GM19468 (cell line): ENCODE results near the gene RGS7.
"Not testable (repeated sequence)": the region's sequence is repeated elsewhere in the genome, so short reads cannot be mapped to it uniquely, and the experiment has no call there.

Source experiments
- ATAC-seq: cut with Tn5 transposase; IDR thresholded peaks from one replicate; pipeline ENCODE4 v1.9.1; 2021; ENCODE audit warnings: mild to moderate bottlenecking, moderate library complexity, moderate number of reproducible peaks; ENCODE audit not compliant: unreplicated experiment; ENCODE audit errors: extremely low read depth

The RGS7 gene

DNA sequence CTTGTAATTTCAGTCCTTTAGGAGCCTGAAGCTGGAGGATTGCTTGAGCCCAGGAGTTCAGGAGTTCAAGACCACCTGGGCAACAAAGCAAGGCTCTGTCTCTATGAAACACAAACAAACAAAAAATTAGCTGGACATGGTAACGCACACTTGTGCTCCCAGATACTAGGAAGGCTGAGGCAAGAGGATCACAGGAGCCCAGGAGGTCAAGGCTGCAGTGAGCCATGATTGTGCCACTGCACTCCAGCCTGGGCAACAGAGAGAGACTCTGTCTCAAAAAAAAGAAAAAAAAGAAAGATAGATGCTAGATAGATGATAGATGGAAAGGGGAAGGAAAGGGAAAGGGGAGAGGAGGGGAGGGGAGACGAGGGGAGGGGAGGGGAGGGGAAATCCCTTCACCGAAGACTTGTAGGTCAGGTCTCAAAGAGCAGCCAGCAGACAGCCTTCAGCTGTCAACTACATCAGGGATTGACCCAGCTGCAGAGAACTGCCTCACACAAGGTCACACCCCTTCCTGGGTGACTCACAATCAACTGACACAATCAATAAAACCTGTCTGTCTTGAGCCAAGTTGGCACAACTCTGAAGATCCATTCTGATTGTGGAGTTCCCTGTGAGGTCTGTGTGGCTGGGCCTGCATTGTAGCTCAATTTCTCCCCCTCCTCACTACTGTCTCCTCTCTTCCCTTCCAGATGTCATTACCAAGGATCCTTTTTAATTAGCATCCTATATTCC, 200.6 kb downstream of the RGS7 start:
- no peak for ATAC-seq

GRCh38 chr1:241145881-241146280, 211.1 kb downstream of the RGS7 start:
- ATAC-seq = no peak

- no peak for ATAC-seq
These were observed 213.1 kb downstream of the RGS7 start for GRCh38 chr1:241143765-241144442.

GRCh38 chr1:241142493-241142892, 214.5 kb downstream of the RGS7 start:
- no peak for ATAC-seq

- not testable (repeated sequence) for ATAC-seq
These were observed 215.4 kb downstream of the RGS7 start for GRCh38 chr1:241141646-241142045.

DNA sequence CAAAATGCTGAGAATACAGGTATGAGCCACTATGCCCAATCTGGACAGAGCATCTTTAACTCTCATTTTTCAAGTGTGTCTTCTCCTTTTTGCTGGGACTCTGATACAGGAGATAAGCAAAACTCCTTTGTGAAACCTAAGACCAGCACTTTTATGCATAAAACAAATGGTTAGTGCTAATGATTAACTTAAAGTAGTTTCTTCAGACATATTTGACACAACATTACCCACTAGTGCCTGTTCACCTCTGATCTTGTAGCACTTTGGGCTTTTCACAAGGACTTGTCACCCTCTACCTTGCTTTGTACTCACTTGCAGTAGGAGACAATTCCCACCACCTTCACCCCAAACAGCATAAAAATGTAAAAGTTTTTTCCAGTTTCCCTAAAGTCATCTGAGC, 216.3 kb downstream of the RGS7 start:
- ATAC-seq = no peak

GRCh38 chr1:241139047-241139446, 218.0 kb downstream of the RGS7 start:
- ATAC-seq = no peak

DNA sequence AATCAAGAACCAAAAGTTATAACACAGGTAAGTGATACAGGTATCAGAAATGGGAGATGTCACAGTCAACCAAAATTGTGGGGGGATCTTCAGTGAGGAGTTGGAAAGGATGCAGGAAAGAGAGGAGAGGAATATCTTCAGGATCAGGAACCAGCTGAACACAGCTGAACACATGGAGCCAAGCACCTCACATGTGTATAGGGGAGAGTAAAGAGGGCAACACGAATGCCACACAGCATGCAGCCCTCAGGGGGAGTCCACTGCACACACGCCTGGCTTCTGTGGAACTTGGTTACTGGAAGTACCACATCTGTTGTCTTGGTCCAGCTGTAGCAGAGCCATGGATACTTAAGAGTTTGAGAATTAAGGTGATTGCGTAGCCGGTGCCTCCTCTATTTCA, 218.8 kb downstream of the RGS7 start:
- ATAC-seq = no peak

GRCh38 chr1:241136389-241136788, 220.6 kb downstream of the RGS7 start:
- no peak for ATAC-seq

- no peak for ATAC-seq
These were observed 225.3 kb downstream of the RGS7 start for GRCh38 chr1:241131636-241132194.

DNA sequence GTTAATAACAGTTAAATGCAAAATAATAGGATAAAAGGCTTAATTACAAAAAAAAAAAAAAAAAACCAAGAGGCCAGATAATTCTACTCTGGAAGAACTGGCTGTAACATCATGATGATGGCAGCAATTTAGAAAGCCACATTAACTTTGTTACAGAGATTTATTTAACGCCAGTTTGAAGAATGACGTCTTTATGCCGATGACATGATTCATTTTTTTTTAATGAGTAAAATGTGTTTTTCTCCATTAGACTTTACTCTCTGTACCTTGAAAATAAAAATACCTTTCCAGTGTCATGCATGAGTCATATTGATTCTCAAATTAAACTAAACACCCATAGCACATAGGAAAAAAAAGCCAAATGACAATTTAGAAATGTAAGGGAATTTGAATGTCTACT, 226.1 kb downstream of the RGS7 start:
- ATAC-seq = no peak

DNA sequence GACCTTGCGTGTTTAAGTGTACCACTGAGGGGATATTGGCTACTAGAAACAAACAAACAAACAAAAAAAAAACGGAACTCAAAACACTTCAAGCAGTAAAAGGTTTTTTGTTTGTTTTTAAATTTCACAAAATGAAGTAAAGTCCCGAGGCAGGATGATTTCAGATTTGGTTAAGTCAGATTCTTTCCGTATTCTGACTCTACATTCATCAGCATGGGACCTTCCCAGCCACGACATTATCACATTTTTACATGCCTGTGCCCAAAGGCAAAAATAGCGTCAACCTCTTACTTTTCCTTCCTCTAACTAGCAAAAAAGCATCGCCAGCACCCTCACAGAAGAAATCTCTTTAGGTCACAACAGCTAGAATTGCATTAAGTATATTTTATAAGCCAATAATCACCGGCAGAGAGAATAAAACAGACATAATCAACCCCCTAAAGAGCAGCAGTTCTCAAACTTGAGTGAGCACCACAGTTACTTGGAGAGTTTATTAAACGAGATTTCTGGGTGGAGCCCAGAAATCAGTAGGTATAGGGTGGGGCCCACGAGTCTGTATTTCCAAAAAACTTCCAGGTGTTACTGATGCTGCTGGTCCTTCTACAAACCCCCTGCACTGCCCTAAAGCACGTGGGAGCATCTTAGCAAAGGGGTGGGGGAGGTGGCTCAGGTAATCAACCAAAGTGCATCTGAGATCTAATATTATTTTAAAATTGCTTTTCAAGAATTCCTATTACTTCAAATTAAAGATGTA, 227.6 kb downstream of the RGS7 start:
- ATAC-seq = no peak

DNA sequence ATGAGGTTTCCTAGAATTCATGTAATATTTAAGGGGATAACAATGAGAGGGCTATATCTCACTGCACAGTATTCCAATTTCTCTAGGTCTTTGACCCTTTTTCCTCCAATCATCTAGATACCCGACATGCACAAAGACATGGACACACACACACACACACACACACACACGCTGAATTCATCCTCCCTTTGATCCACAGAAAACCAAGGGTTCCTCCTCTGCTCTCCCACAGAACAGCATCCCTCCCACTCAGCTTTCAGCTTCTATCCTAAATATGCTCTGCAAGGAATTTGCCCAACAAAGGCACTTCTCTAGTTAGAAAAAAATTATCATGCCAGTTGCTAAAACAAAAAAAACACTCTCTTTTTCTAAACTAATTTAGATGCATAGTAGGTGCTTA, 231.7 kb downstream of the RGS7 start:
- ATAC-seq = no peak

- no peak for ATAC-seq
These were observed 239.0 kb downstream of the RGS7 start for GRCh38 chr1:241118049-241118448.

DNA sequence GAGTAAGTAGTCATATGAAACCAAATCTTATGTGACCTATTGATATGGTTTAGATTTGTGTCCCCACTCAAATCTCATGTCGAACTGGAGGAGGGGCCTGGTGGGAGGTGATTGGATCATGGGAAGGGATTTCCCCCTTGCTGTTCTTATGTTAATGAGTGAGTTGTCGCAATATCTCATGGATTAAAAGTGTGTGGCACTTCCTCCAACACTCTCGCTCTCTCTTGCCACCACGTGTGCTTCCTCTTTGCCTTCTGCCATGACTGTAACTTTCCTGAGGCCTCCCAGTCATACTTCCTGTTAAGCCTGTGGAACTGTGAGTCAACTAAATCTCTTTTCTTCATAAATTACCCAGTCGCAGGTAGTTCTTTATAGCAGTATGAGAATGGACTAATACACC, 241.2 kb downstream of the RGS7 start:
- no peak for ATAC-seq

DNA sequence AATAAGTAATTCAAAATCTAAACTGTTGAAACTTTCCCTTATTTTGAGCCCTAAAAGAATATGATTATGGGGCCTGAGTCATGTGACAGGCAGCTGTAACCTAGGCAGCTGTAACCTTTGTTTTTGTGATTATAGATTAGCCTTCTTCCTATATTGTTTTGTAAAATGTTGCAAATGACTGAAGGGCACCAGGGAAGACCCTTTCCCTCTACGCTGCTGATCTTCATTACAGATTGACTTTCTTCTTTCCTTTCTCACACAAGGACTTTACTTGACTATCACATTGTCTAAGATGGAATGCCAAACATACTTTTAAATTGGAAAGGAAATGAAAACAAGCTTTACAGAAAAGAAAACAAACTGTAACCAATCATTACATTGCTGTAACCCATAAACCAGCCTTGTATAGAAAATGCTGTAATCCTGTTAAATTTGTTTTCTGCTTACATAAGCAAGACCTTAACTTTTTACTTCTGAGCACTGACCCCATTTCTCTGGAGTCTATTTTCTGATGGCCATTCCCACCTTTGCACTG, 242.2 kb downstream of the RGS7 start:
- ATAC-seq = no peak

GRCh38 chr1:241113557-241113956, 243.4 kb downstream of the RGS7 start:
- no peak for ATAC-seq

DNA sequence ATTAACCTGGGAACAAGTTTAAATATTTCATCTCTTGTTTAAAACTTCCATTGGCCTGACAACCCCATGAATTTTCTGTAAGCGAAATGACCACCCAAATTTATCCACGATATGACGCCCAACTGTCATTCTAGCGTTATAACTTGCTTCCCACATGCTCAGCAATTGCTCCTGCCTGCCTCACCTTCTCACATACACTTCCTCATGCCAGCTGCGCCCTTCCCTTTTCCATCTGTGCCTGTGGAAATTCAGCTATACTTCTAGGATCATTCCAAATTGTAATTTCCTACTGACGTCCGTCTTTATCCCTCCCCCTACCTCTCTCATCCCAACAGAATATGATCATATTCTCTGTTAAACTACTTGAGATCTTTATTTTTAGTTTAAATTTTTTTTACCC, 248.0 kb downstream of the RGS7 start:
- ATAC-seq = no peak

DNA sequence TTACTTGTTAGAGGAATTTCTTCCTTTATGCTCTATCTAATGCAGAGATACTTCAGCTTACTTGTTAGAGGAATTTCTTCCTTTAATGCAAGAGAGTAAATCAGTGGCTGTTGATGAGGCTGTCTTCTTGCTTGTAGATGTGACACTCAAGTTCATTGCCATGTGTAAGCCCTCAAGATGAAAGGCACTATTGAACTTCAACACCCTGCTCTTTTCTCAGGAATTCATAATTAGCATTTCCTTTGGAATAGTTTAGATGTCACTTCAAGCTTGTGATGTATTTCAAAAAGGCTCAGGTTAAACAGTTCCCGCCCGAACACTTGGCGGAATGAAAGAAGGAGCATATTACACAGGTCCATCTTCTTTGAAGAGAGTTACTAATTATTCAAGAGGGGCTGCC, 251.9 kb downstream of the RGS7 start:
- no peak for ATAC-seq

- ATAC-seq = no peak
These were observed 254.3 kb downstream of the RGS7 start for GRCh38 chr1:241102664-241103063.

- no peak for ATAC-seq
These were observed 255.4 kb downstream of the RGS7 start for GRCh38 chr1:241101622-241102021.
